H1 (cell line): ENCODE data around the gene GNGT2. TPM values are rescaled to one million over a fixed set of nuclear protein-coding genes. Genes with fewer than 3 reads are reported as not detected.

Experiments used
- CTCF ChIA-PET: fragments of 300-600 bp; sonication (Branson Sonifier 250); formaldehyde crosslinking; loops from one replicate; lab custom pipeline; 2021; ENCODE audit not compliant: partially characterized antibody; lab: Charles Lee
- POLR2A ChIA-PET: fragments of 300-600 bp; sonication (Branson Sonifier 250); formaldehyde crosslinking; loops from one replicate; lab custom pipeline; 2021; ENCODE audit warnings: inconsistent platforms; ENCODE audit not compliant: partially characterized antibody; lab: Charles Lee
- DNase-seq, 2 experiments: peaks; one replicate each; pipeline versions ENCODE4 v3.0.0 to v3.0.0-alpha.2; 2010 to 2022; ENCODE audit warnings: low spot score in 2 of 2, low read depth in 1 of 2, mixed read lengths in 1 of 2
- FAIRE-seq: peaks from 2 replicates; lab custom pipeline; 2011; peaks lifted over from hg19 to GRCh38; lab: Jason Lieb, UNC
- H2AFZ ChIP-seq: 2 replicates; pipeline ENCODE4 v1.8.1; 2012; ENCODE audit warnings: low read length, inconsistent platforms
- H2AK5ac ChIP-seq: 2 replicates; pipeline ENCODE4 v1.6.1; 2013; ENCODE audit warnings: low read depth, low read length
- H2BK120ac ChIP-seq: replicated peaks from 2 replicates; pipeline ENCODE3; 2013; ENCODE audit warnings: low read depth, low read length, inconsistent platforms
- H2BK12ac ChIP-seq: 2 replicates; pipeline ENCODE4 v1.6.1; 2013; ENCODE audit warnings: low read depth, low read length
- H2BK15ac ChIP-seq: 2 replicates; pipeline ENCODE4 v1.6.1; 2013; ENCODE audit warnings: low read length
- H2BK20ac ChIP-seq: 2 replicates; pipeline ENCODE4 v1.6.1; 2013; ENCODE audit warnings: low read length
- H2BK5ac ChIP-seq: 2 replicates; pipeline ENCODE4 v1.6.1; 2013; ENCODE audit warnings: low read depth, low read length
- H3K14ac ChIP-seq: 2 replicates; pipeline ENCODE4 v1.6.1; 2013; ENCODE audit warnings: inconsistent platforms; ENCODE audit not compliant: insufficient read length
- H3K18ac ChIP-seq: 2 replicates; pipeline ENCODE4 v1.6.1; 2013; ENCODE audit warnings: low read length; ENCODE audit errors: extremely low read depth
- H3K23ac ChIP-seq: 2 replicates; pipeline ENCODE4 v1.6.1; 2013; ENCODE audit warnings: inconsistent platforms; ENCODE audit not compliant: insufficient read length
- H3K23me2 ChIP-seq: 2 replicates; pipeline ENCODE4 v1.6.1; 2013; ENCODE audit warnings: low read depth, low read length
- H3K27ac ChIP-seq: 2 replicates; pipeline ENCODE4 v1.6.1; 2011; ENCODE audit warnings: low read depth, low read length, inconsistent platforms
- H3K27me3 ChIP-seq, 4 experiments: replicated peaks in 1 of 4; 1 replicate in 1 of 4; 2 replicates in 3 of 4; pipeline versions ENCODE4 v1.6.1 to v1.8.1; 2011 to 2013; ENCODE audit warnings: low read length in 3 of 4, mild to moderate bottlenecking in 3 of 4, inconsistent platforms in 2 of 4, mixed read lengths in 2 of 4, moderate library complexity in 1 of 4; ENCODE audit not compliant: control insufficient read depth in 3 of 4, insufficient read depth in 3 of 4; ENCODE audit errors: extremely low read depth in 1 of 4
- H3K36me3 ChIP-seq, 4 experiments: 2 replicates each; pipeline versions ENCODE4 v1.6.1 to v1.8.1; 2011 to 2013; ENCODE audit warnings: mild to moderate bottlenecking in 4 of 4, low read length in 3 of 4, moderate library complexity in 2 of 4, control low read depth in 1 of 4, inconsistent platforms in 1 of 4; ENCODE audit not compliant: insufficient read depth in 4 of 4, control insufficient read depth in 2 of 4
- H3K4ac ChIP-seq: replicated peaks from 2 replicates; pipeline ENCODE3; 2013; ENCODE audit warnings: low read length, low read depth, mixed read lengths, inconsistent platforms; ENCODE audit not compliant: insufficient read length
- H3K4me1 ChIP-seq, 4 experiments: replicated peaks in 1 of 4; 1 replicate in 1 of 4; 2 replicates in 3 of 4; pipeline versions ENCODE4 v1.6.1 to v1.8.1; 2011 to 2013; ENCODE audit warnings: low read length in 3 of 4, inconsistent platforms in 2 of 4, mixed read lengths in 1 of 4; ENCODE audit not compliant: insufficient read depth in 4 of 4, control insufficient read depth in 3 of 4
- H3K4me2 ChIP-seq, 2 experiments: 2 replicates each; pipeline versions ENCODE4 v1.6.1 to v1.8.1; 2011 to 2013; ENCODE audit warnings: low read depth in 2 of 2, low read length in 2 of 2, control low read depth in 1 of 2, inconsistent platforms in 1 of 2, mild to moderate bottlenecking in 1 of 2; ENCODE audit not compliant: insufficient read depth in 1 of 2
- H3K4me3 ChIP-seq, 4 experiments: fragments of 200-600, 300-600 bp in 1 of 4; sonication (generic), shearing (Covaris generic), sonication (Bioruptor Twin) in 1 of 4; 2 replicates each; pipeline versions ENCODE4 v1.5.1 to v1.8.1; 2011 to 2016; ENCODE audit warnings: low read length in 4 of 4, low read depth in 3 of 4, control low read depth in 2 of 4, inconsistent platforms in 2 of 4, mild to moderate bottlenecking in 2 of 4, mixed read lengths in 1 of 4, moderate library complexity in 1 of 4; ENCODE audit not compliant: insufficient read depth in 2 of 4; ENCODE audit errors: extremely low read depth in 1 of 4
- H3K56ac ChIP-seq: replicated peaks from 2 replicates; pipeline ENCODE3; 2013; ENCODE audit warnings: low read depth, mild to moderate bottlenecking, mixed read lengths, low read length, inconsistent platforms; ENCODE audit not compliant: insufficient read length
- H3K79me1 ChIP-seq: 2 replicates; pipeline ENCODE4 v1.6.1; 2013; ENCODE audit warnings: low read depth, low read length, control low read depth
- H3K79me2 ChIP-seq, 2 experiments: 2 replicates each; pipeline versions ENCODE4 v1.6.1 to v1.8.1; 2012 to 2013; ENCODE audit warnings: low read length in 2 of 2, mild to moderate bottlenecking in 2 of 2, inconsistent platforms in 1 of 2; ENCODE audit not compliant: insufficient read depth in 2 of 2, control insufficient read depth in 1 of 2
- H3K9ac ChIP-seq, 4 experiments: replicated peaks in 1 of 4; 1 replicate in 1 of 4; 2 replicates in 3 of 4; pipeline versions ENCODE4 v1.6.1 to v1.8.1; 2011 to 2013; ENCODE audit warnings: low read depth in 3 of 4, low read length in 3 of 4, control low read depth in 2 of 4, mild to moderate bottlenecking in 2 of 4, moderate library complexity in 2 of 4, inconsistent platforms in 1 of 4; ENCODE audit errors: extremely low read depth in 1 of 4
- H3K9me3 ChIP-seq, 2 experiments: 2 replicates each; pipeline versions ENCODE4 v1.6.1 to v1.8.1; 2012 to 2013; ENCODE audit warnings: mild to moderate bottlenecking in 2 of 2, moderate library complexity in 2 of 2, control low read depth in 1 of 2, inconsistent platforms in 1 of 2, low read depth in 1 of 2, low read length in 1 of 2, mixed read lengths in 1 of 2; ENCODE audit not compliant: insufficient read depth in 2 of 2
- H4K20me1 ChIP-seq, 2 experiments: replicated peaks in 1 of 2; 2 replicates each; pipeline versions ENCODE3 to v1.8.1; 2011 to 2013; ENCODE audit warnings: inconsistent platforms in 2 of 2, low read length in 2 of 2, mild to moderate bottlenecking in 1 of 2; ENCODE audit not compliant: insufficient read depth in 2 of 2, control insufficient read depth in 1 of 2
- H4K5ac ChIP-seq: 2 replicates; pipeline ENCODE4 v1.6.1; 2013; ENCODE audit warnings: low read length, low read depth, mixed read lengths, inconsistent platforms; ENCODE audit not compliant: insufficient read length
- H4K8ac ChIP-seq: 2 replicates; pipeline ENCODE4 v1.8.0; 2013; ENCODE audit warnings: mild to moderate bottlenecking, moderate library complexity, low read length, inconsistent platforms; ENCODE audit not compliant: insufficient read depth; ENCODE audit errors: extremely low read depth
- H4K91ac ChIP-seq: replicated peaks from 2 replicates; pipeline ENCODE3; 2013; ENCODE audit warnings: low read length, mixed read lengths, inconsistent platforms; ENCODE audit not compliant: insufficient read length
- ASH2L ChIP-seq: fragments of 200-600, 300-600 bp; sonication (generic); IDR thresholded peaks from one replicate; pipeline ENCODE4 v1.7.1; 2017; ENCODE audit warnings: low read length
- EP300 ChIP-seq, 2 experiments: IDR thresholded peaks; 1 replicate in 1 of 2; 2 replicates in 1 of 2; pipeline ENCODE4 v1.6.1; 2011 to 2012; ENCODE audit warnings: low read depth in 2 of 2, low read length in 2 of 2, mild to moderate bottlenecking in 2 of 2, borderline replicate concordance in 1 of 2, inconsistent platforms in 1 of 2, moderate library complexity in 1 of 2
- KDM4A ChIP-seq: IDR thresholded peaks from one replicate; pipeline ENCODE4 v1.7.1; 2012; ENCODE audit warnings: low read depth, mild to moderate bottlenecking, moderate library complexity, low read length, inconsistent platforms; ENCODE audit not compliant: severe bottlenecking
- MAFK ChIP-seq: IDR thresholded peaks from 2 replicates; pipeline ENCODE4 v1.6.1; 2012; ENCODE audit warnings: low read depth, mild to moderate bottlenecking, improper control_type of control experiment, low read length
- POU5F1 ChIP-seq: IDR thresholded peaks from 2 replicates; pipeline ENCODE4 v1.6.1; 2011; ENCODE audit warnings: low read depth, mild to moderate bottlenecking, low read length, moderate library complexity
- RBBP5 ChIP-seq: IDR thresholded peaks from 2 replicates; pipeline ENCODE4 v1.7.1; 2012; ENCODE audit warnings: low read depth, mild to moderate bottlenecking, inconsistent platforms, low read length, moderate library complexity, borderline replicate concordance
- RFX5 ChIP-seq: IDR thresholded peaks from 2 replicates; pipeline ENCODE4 v1.6.1; 2011; ENCODE audit warnings: low read depth, low read length, improper control_type of control experiment, borderline replicate concordance
- SRF ChIP-seq: IDR thresholded peaks from 2 replicates; pipeline ENCODE4 v1.6.1; 2011; ENCODE audit warnings: mild to moderate bottlenecking, low read depth, low read length, moderate library complexity
- SUZ12 ChIP-seq: fragments of 200-600 bp; sonication (generic); IDR thresholded peaks from 2 replicates; pipeline ENCODE4 v1.6.1; 2012; ENCODE audit warnings: mild to moderate bottlenecking, inconsistent platforms, low read length, moderate library complexity, mixed read lengths
- TAF7 ChIP-seq: optimal IDR thresholded peaks from 2 replicates; pipeline ENCODE3; 2011; ENCODE audit warnings: low read depth, mild to moderate bottlenecking, inconsistent platforms, low read length, moderate library complexity, borderline replicate concordance
- WGBS, 2 experiments: shearing (Covaris generic) in 1 of 2; methylation state at CpG; one replicate each; pipeline versions ENCODE4 v1.1.6 to v1.1.7; 2013 to 2015; ENCODE audit warnings: low lambda C conversion rate in 2 of 2, mixed read lengths in 2 of 2, inconsistent platforms in 1 of 2, low coverage in 1 of 2, missing lambda C conversion rate in 1 of 2; ENCODE audit not compliant: insufficient replicate concordance in 2 of 2, insufficient coverage in 1 of 2, insufficient read length in 1 of 2; ENCODE audit errors: extremely low coverage in 1 of 2, missing lambda C conversion rate in 1 of 2; 5-methylcytosine and 5-hydroxymethylcytosine counted together
- polyA plus RNA-seq, 7 experiments: library from polyadenylated mRNA; depleted of rRNA in 3 of 7; stranded (reverse) in 5 of 7; unstranded in 2 of 7; fragments of >200 nt in 5 of 7; fragments of 200-250 nt in 2 of 7; gene quantifications; 1 replicate in 5 of 7; 2 replicates in 1 of 7; 4 replicates in 1 of 7; pipeline versions ENCODE4 v1.2.1 to v1.2.3, GENCODE V29; 2011 to 2013; ENCODE audit warnings: missing spikeins in 2 of 7, mixed read lengths in 2 of 7
- total RNA-seq: library from RNA; stranded (reverse); fragmentation: NEBNext Ultra II Directional; extraction: Animal tissue kit (Norgen Biotek cat#: 25700); gene quantifications from 2 replicates; pipeline ENCODE4 v1.2.1, GENCODE V29; 2021
- TF ChIP-seq, protein P1 (sequence below): IDR thresholded peaks from 2 replicates; pipeline ENCODE4 v1.6.1; 2011; ENCODE audit warnings: low read length, improper control_type of control experiment
- TF ChIP-seq, protein P2 (sequence below): IDR thresholded peaks from 2 replicates; pipeline ENCODE4 v1.6.1; 2011; ENCODE audit warnings: low read depth, mild to moderate bottlenecking, low read length; ENCODE audit not compliant: insufficient read depth

The GNGT2 gene
- total and polyA plus RNA-seq, 2 of the 8 experiments (the other 6 are each of a cell fraction or from before 2014, with no cell fraction given) = 1.3 to 1.4 TPM

DNA sequence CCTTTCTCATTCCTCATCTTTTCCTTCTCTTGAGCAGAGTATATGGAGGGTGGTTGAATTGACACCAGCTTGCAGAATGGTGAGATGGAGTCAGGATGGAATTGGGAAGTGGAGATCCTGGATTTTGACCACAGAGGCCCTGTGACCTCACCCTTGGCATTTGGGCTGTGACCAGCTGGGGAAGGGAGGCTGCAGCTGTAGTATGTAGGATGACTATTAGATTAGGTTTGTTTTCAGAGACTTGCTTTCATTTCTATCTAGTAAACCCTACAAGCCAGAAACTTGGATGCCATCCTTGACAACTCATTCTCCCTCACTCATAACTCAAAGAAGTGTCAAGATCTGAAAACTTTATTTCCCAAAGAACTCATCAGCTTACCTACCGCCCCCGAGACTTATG lies 5.9 kb downstream of the GNGT2 start:
- Histone ChIP-seq H4K5ac (no peak overlapping the region), H3K27me3 (peaks cover 0 to 3% (median 0%) of the 10 kb centered on the region in 4 experiments; a peak in 2 of 7 replicates), H3K4me3 (no peak overlapping the region), H3K18ac (no peak overlapping the region), H3K23me2 (no peaks in the 10 kb centered on the region), H3K23ac (no peak overlapping the region), H3K4me1 (peaks cover 0 to under 1% (median 0%) of the 10 kb centered on the region in 4 experiments; a peak in 3 of 7 replicates), H3K4ac (no peak overlapping the region), H2BK15ac (no peak overlapping the region), H2BK5ac (no peak overlapping the region), H3K56ac (no peak overlapping the region), H3K4me2 (no peak overlapping the region), H4K20me1 (no peaks in the 10 kb centered on the region), H3K9me3 (no peaks in the 10 kb centered on the region), H2BK120ac (no peak overlapping the region), H3K14ac (no peak overlapping the region), H2AK5ac (no peak overlapping the region), H4K91ac (no peak overlapping the region), H3K79me1 (no peaks in the 10 kb centered on the region), H3K9ac (no peak overlapping the region), H2BK12ac (no peak overlapping the region), H3K27ac (no peak overlapping the region), H2AFZ (no peak overlapping the region), H4K8ac (no peak overlapping the region), H2BK20ac (no peak overlapping the region), H3K79me2 (no peaks in the 10 kb centered on the region), H3K36me3 (no peaks in the 10 kb centered on the region)
- 95% methylated on average over 2 of the region's 2 CpGs; no CpG with 5 or more reads in 1 of the 2 experiments for WGBS, 2 experiments
- DNase-seq (no peak), FAIRE-seq (no peak)
- POLR2A ChIA-PET = interaction anchor here (0.9 to 1.2 kb wide), 3 partner anchors 8 to 207 kb away, joined by 3 to 4 read pairs (median 3); partner anchors contain the start of gene IGF2BP1
- CTCF ChIA-PET = interaction anchor here (0.9 to 2.0 kb wide), 5 partner anchors 11 to 50 kb away, joined by 3 to 5 read pairs (median 3); no protein-coding TSS in a partner anchor
- TF ChIP-seq MAFK (no peak), ASH2L (no peak), RFX5 (no peak), KDM4A (no peak), TAF7 (no peak), SRF (no peak), POU5F1 (no peak), SUZ12 (no peak), RBBP5 (no peak), EP300 (IDR thresholded peaks at IDR 0.05; ENCODE audit: borderline replicate concordance in 1 of 2, low read depth in 2 of 2, low read length in 2 of 2) (no peak)
- TF ChIP-seq, protein P1, sequence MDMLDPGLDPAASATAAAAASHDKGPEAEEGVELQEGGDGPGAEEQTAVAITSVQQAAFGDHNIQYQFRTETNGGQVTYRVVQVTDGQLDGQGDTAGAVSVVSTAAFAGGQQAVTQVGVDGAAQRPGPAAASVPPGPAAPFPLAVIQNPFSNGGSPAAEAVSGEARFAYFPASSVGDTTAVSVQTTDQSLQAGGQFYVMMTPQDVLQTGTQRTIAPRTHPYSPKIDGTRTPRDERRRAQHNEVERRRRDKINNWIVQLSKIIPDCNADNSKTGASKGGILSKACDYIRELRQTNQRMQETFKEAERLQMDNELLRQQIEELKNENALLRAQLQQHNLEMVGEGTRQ = no peak
- TF ChIP-seq, protein P2, sequence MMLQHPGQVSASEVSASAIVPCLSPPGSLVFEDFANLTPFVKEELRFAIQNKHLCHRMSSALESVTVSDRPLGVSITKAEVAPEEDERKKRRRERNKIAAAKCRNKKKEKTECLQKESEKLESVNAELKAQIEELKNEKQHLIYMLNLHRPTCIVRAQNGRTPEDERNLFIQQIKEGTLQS = no peak
